WTC11 (cell line): ENCODE results near the gene CEBPA. TPM values are rescaled to one million over a fixed set of nuclear protein-coding genes. Genes with fewer than 3 reads are reported as not detected.

Source experiments
- ATAC-seq: fragments of 200-7000 bp; cut with Tn5 transposase; 2 replicates; pipeline ENCODE4 v1.10.0; 2021; ENCODE audit warnings: mild to moderate bottlenecking, moderate library complexity
- CTCF ChIA-PET: fragments of 300-600 bp; sonication (Branson Sonifier 250); formaldehyde crosslinking; loops from one replicate; lab custom pipeline; 2021; ENCODE audit warnings: antibody characterized with exemption; lab: Charles Lee
- POLR2A ChIA-PET: fragments of 350-600 bp; sonication (Branson Sonifier 250); formaldehyde crosslinking; loops from one replicate; lab custom pipeline; 2021; ENCODE audit warnings: antibody characterized with exemption; lab: Charles Lee
- DNase-seq: peaks from one replicate; pipeline ENCODE4 v3.0.0; 2021; ENCODE audit warnings: low spot score
- H3K27ac Mint-ChIP-seq: 2 replicates; pipeline ENCODE4 v1.8.0; 2021; ENCODE audit warnings: mixed read lengths
- H3K27me3 Mint-ChIP-seq: 2 replicates; pipeline ENCODE4 v1.8.0; 2021; ENCODE audit warnings: low read depth, mild to moderate bottlenecking, moderate library complexity, mixed read lengths
- H3K36me3 Mint-ChIP-seq: 2 replicates; pipeline ENCODE4 v1.8.0; 2021; ENCODE audit warnings: mixed read lengths
- H3K4me1 Mint-ChIP-seq: 2 replicates; pipeline ENCODE4 v1.8.0; 2022; ENCODE audit warnings: mixed read lengths
- H3K4me3 Mint-ChIP-seq: 2 replicates; pipeline ENCODE4 v1.8.0; 2021; ENCODE audit warnings: mild to moderate bottlenecking, moderate library complexity, mixed read lengths
- H3K9me3 Mint-ChIP-seq: 2 replicates; pipeline ENCODE4 v1.8.0; 2021; ENCODE audit warnings: mixed read lengths
- ARID4B ChIP-seq: sonication (generic); formaldehyde crosslinking; IDR thresholded peaks from 2 replicates; pipeline ENCODE4 v1.8.0; 2023; ENCODE audit warnings: missing genetic modification reagents, mild to moderate bottlenecking, borderline replicate concordance
- ATF2 ChIP-seq: sonication (generic); formaldehyde crosslinking; IDR thresholded peaks from 2 replicates; pipeline ENCODE4 v1.8.1; 2022; ENCODE audit warnings: low read depth, missing genetic modification reagents, borderline replicate concordance
- CREB1 ChIP-seq: sonication (generic); formaldehyde crosslinking; IDR thresholded peaks from 2 replicates; pipeline ENCODE4 v1.8.0; 2023; ENCODE audit warnings: mild to moderate bottlenecking, missing genetic modification reagents
- CTCF ChIP-seq: fragments of 200-600 bp; IDR thresholded peaks from 2 replicates; pipeline ENCODE4 v1.8.0; 2022; ENCODE audit warnings: antibody characterized with exemption
- ESRRA ChIP-seq: sonication (generic); formaldehyde crosslinking; IDR thresholded peaks from 2 replicates; pipeline ENCODE4 v1.8.1; 2022; ENCODE audit warnings: mild to moderate bottlenecking, missing genetic modification reagents, borderline replicate concordance
- FOXJ3 ChIP-seq: sonication (generic); formaldehyde crosslinking; IDR thresholded peaks from 2 replicates; pipeline ENCODE4 v1.9.0; 2021; ENCODE audit warnings: missing genetic modification reagents, mild to moderate bottlenecking, borderline replicate concordance
- GTF2I ChIP-seq: fragments of 250-450 bp; sonication (Bioruptor Pico); conservative IDR thresholded peaks from 2 replicates; pipeline ENCODE4 v1.4.0; 2021; ENCODE audit warnings: mild to moderate bottlenecking
- HMGA2 ChIP-seq: fragments of 250-450 bp; sonication (Bioruptor Pico); IDR thresholded peaks from 2 replicates; pipeline ENCODE4 v1.4.0; 2021; ENCODE audit warnings: mild to moderate bottlenecking, moderate library complexity
- IRF1 ChIP-seq: sonication (generic); formaldehyde crosslinking; IDR thresholded peaks from 2 replicates; pipeline ENCODE4 v1.8.0; 2023; ENCODE audit warnings: missing genetic modification reagents
- JUN ChIP-seq: sonication (generic); formaldehyde crosslinking; IDR thresholded peaks from 2 replicates; pipeline ENCODE4 v1.8.0; 2023; ENCODE audit warnings: mild to moderate bottlenecking, missing genetic modification reagents
- KAT7 ChIP-seq: sonication (generic); formaldehyde crosslinking; IDR thresholded peaks from 2 replicates; pipeline ENCODE4 v1.8.1; 2023; ENCODE audit warnings: missing genetic modification reagents, mild to moderate bottlenecking, borderline replicate concordance
- MXD4 ChIP-seq: fragments of 250-450 bp; sonication (Bioruptor Pico); IDR thresholded peaks from 2 replicates; pipeline ENCODE4 v1.8.0; 2021; ENCODE audit warnings: mild to moderate bottlenecking, moderate library complexity, borderline replicate concordance
- NFATC4 ChIP-seq: fragments of 250-450 bp; sonication (Bioruptor Pico); IDR thresholded peaks from 2 replicates; pipeline ENCODE4 v1.9.0; 2021; ENCODE audit warnings: mild to moderate bottlenecking
- NR3C1 ChIP-seq: sonication (generic); formaldehyde crosslinking; conservative IDR thresholded peaks from 2 replicates; pipeline ENCODE4 v1.8.1; 2023; ENCODE audit warnings: low read depth, mild to moderate bottlenecking, missing genetic modification reagents
- RORB ChIP-seq: fragments of 250-450 bp; sonication (Bioruptor Pico); IDR thresholded peaks from 2 replicates; pipeline ENCODE4 v1.9.0; 2021; ENCODE audit warnings: mild to moderate bottlenecking
- SMAD4 ChIP-seq: sonication (generic); formaldehyde crosslinking; IDR thresholded peaks from 2 replicates; pipeline ENCODE4 v1.8.0; 2022; ENCODE audit warnings: mild to moderate bottlenecking, missing genetic modification reagents
- SP1 ChIP-seq: sonication (generic); formaldehyde crosslinking; conservative IDR thresholded peaks from 2 replicates; pipeline ENCODE4 v1.8.1; 2022; ENCODE audit warnings: missing genetic modification reagents
- TCF7 ChIP-seq: sonication (generic); formaldehyde crosslinking; IDR thresholded peaks from 2 replicates; pipeline ENCODE4 v1.8.0; 2022; ENCODE audit warnings: mild to moderate bottlenecking, low read depth, missing genetic modification reagents, moderate library complexity
- USF2 ChIP-seq: sonication (generic); formaldehyde crosslinking; IDR thresholded peaks from 2 replicates; pipeline ENCODE4 v1.8.1; 2023; ENCODE audit warnings: mild to moderate bottlenecking, missing genetic modification reagents, moderate library complexity
- ZBTB43 ChIP-seq: sonication (generic); formaldehyde crosslinking; IDR thresholded peaks from 2 replicates; pipeline ENCODE4 v1.8.1; 2023; ENCODE audit warnings: mild to moderate bottlenecking, missing genetic modification reagents
- ZNF121 ChIP-seq: sonication (generic); formaldehyde crosslinking; IDR thresholded peaks from 2 replicates; pipeline ENCODE4 v1.8.0; 2023; ENCODE audit warnings: missing genetic modification reagents
- ZNF671 ChIP-seq: fragments of 250-450 bp; sonication (Bioruptor Pico); IDR thresholded peaks from 2 replicates; pipeline ENCODE4 v1.8.0; 2021; ENCODE audit warnings: mild to moderate bottlenecking
- total RNA-seq: library from RNA; stranded (reverse); gene quantifications from 3 replicates; pipeline ENCODE4 v1.2.3, GENCODE V29; 2021

CEBPA gene
- total RNA-seq, 1 experiment from 2014 or later, result 5.6 TPM

- H3K27ac Mint-ChIP-seq, result no peak overlapping the region
- ATAC-seq, result no peak
- CTCF ChIA-PET, result interaction anchor here (1.7 kb wide), 1 partner anchor 88 kb away, joined by 4 read pairs; no protein-coding TSS in a partner anchor
- H3K4me1 Mint-ChIP-seq, result peaks cover 21% of the 10 kb centered on the region
- H3K9me3 Mint-ChIP-seq, result peaks cover 6% of the 10 kb centered on the region
- TF ChIP-seq SMAD4 (no peak), ESRRA (no peak), NFATC4 (CRISPR knock-in tag) (no peak), SP1 (no peak), ATF2 (CRISPR knock-in tag) (no peak), MXD4 (CRISPR knock-in tag) (no peak), ZNF121 (no peak)
- TF ChIP-seq, all 79 proteins: peak for 0
- POLR2A ChIA-PET, result no interaction called here
- H3K36me3 Mint-ChIP-seq, result no peaks in the 10 kb centered on the region
- DNase-seq, result no peak
- no peak overlapping the region for H3K4me3 Mint-ChIP-seq
- H3K27me3 Mint-ChIP-seq, result peaks cover 3% of the 10 kb centered on the region; the same call in 1 of the 2 replicates
Observed at GRCh38 chr19:33309826-33310225, 7.5 kb upstream of the CEBPA start.

GRCh38 chr19:33306853-33307792, 4.8 kb upstream of the CEBPA start:
- ChIA-PET CTCF (no interaction called here), POLR2A (no interaction called here)
- Mint-ChIP-seq H3K4me1 (peaks cover 32% of the 10 kb centered on the region), H3K36me3 (no peaks in the 10 kb centered on the region), H3K9me3 (no peaks in the 10 kb centered on the region; the same call in 1 of the 2 replicates), H3K4me3 (no peak overlapping the region), H3K27ac (no peak overlapping the region), H3K27me3 (peaks cover 15% of the 10 kb centered on the region)
- no peak for ATAC-seq
- TF ChIP-seq HMGA2 (CRISPR knock-in tag), result no peak
- no peak for TF ChIP-seq JUN (CRISPR knock-in tag)
- no peak for TF ChIP-seq CREB1 (CRISPR knock-in tag)
- TF ChIP-seq NR3C1 (CRISPR knock-in tag), result no peak
- TF ChIP-seq USF2, result no peak
- no peak for TF ChIP-seq RORB (CRISPR knock-in tag)
- TF ChIP-seq FOXJ3, result no peak
- TF ChIP-seq CTCF, result no peak
- TF ChIP-seq TCF7, result no peak
- TF ChIP-seq IRF1 (CRISPR knock-in tag), result no peak
- DNase-seq, result no peak

- ChIA-PET CTCF (interaction anchor here (1.0 kb wide), 1 partner anchor 81 kb away, joined by 3 read pairs; no protein-coding TSS in a partner anchor), POLR2A (no interaction called here)
- no peaks in the 10 kb centered on the region for H3K9me3 Mint-ChIP-seq
- no peak overlapping the region for H3K4me3 Mint-ChIP-seq
- H3K36me3 Mint-ChIP-seq, result no peaks in the 10 kb centered on the region
- DNase-seq, result no peak
- peaks cover 32% of the 10 kb centered on the region for H3K4me1 Mint-ChIP-seq
- no peak for ATAC-seq
- H3K27ac Mint-ChIP-seq, result no peak overlapping the region
- H3K27me3 Mint-ChIP-seq, result peaks cover 18% of the 10 kb centered on the region
- TF ChIP-seq NR3C1 (CRISPR knock-in tag), result no peak
- no peak for TF ChIP-seq ZNF671 (CRISPR knock-in tag)
- TF ChIP-seq KAT7 (CRISPR knock-in tag), result no peak
- no peak for TF ChIP-seq GTF2I (CRISPR knock-in tag)
- no peak for TF ChIP-seq ZBTB43 (CRISPR knock-in tag)
- TF ChIP-seq ARID4B (CRISPR knock-in tag), result no peak
Observed at GRCh38 chr19:33306191-33306590, 3.9 kb upstream of the CEBPA start.
